Fibroblast of lung (primary cell): ENCODE data around the gene GSTM2.

ENCODE experiments used
- EZH2 ChIP-seq: IDR thresholded peaks from 2 replicates; pipeline ENCODE4 v1.5.1; 2012; ENCODE audit warnings: low read length, control low read depth, mild to moderate bottlenecking; ENCODE audit errors: missing control alignments
- TF ChIP-seq, protein P1 (sequence below), 2 donors: IDR thresholded peaks in 1 of 2; conservative IDR thresholded peaks in 1 of 2; 1 replicate in 1 of 2; 2 replicates in 1 of 2; pipeline ENCODE4 v1.5.1; 2011 to 2012; ENCODE audit warnings: low read length in 2 of 2, control low read depth in 1 of 2, inconsistent platforms in 1 of 2, low read depth in 1 of 2, mild to moderate bottlenecking in 1 of 2

DNA sequence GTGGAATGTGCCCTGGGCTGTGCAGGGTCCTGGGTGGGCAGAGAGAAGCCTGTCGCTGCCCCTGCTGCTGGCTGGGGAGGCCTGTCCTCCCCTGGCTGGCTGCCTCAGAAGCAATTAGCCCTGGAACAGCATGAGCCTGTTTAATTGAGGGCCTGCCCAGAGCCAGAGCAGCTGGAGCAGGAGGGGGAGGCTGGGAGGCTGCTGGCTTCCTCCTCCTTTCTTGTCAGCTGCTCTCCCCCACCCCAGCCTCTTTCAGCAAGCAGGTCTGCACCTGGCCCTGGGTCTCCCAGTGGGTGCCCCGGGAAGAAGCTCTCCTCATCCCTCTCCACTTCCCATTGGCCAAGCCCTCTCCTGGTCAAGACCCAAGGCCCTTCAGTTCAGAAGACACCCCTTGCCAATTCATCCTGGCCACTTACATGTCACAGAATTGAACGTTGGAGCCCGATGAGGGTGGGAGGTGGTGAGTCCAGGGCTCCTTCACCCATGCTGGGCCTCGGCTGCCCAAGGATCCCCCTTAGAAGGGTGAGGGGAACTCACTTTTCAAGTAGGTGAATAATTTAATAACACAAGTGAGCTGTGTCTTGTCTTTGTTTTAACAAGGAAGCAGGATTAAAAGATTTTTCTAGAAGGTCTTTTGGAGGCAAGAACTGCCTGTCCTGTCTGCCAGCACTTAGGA, 35.0 kb upstream of the GSTM2 start:
- TF ChIP-seq, protein P1, sequence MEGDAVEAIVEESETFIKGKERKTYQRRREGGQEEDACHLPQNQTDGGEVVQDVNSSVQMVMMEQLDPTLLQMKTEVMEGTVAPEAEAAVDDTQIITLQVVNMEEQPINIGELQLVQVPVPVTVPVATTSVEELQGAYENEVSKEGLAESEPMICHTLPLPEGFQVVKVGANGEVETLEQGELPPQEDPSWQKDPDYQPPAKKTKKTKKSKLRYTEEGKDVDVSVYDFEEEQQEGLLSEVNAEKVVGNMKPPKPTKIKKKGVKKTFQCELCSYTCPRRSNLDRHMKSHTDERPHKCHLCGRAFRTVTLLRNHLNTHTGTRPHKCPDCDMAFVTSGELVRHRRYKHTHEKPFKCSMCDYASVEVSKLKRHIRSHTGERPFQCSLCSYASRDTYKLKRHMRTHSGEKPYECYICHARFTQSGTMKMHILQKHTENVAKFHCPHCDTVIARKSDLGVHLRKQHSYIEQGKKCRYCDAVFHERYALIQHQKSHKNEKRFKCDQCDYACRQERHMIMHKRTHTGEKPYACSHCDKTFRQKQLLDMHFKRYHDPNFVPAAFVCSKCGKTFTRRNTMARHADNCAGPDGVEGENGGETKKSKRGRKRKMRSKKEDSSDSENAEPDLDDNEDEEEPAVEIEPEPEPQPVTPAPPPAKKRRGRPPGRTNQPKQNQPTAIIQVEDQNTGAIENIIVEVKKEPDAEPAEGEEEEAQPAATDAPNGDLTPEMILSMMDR (conservative IDR thresholded peaks at IDR 0.05 in 1 of 2, IDR thresholded peaks at IDR 0.05 in 1 of 2; ENCODE audit: low read depth in 1 of 2, low read length in 2 of 2) = no peak
- no peak for TF ChIP-seq EZH2
